GM12864 (cell line): Measurements from ENCODE around the gene ANTXR1.

Experiments
- DNase-seq: peaks from one replicate; pipeline ENCODE4 v3.0.0-alpha.2; 2011; ENCODE audit warnings: low read depth
- H3K4me3 ChIP-seq: 2 replicates; pipeline ENCODE4 v1.5.1; 2011; ENCODE audit warnings: mild to moderate bottlenecking, low read depth, low read length, control low read depth
- CTCF ChIP-seq: IDR thresholded peaks from 2 replicates; pipeline ENCODE4 v1.5.1; 2011; ENCODE audit warnings: low read depth, mild to moderate bottlenecking, moderate library complexity, low read length, control low read depth, inconsistent platforms; ENCODE audit errors: missing control alignments

ANTXR1 gene

GRCh38 chr2:69156624-69157023 lies 143.6 kb downstream of the ANTXR1 start:
- DNase-seq: no peak
- TF ChIP-seq CTCF: no peak
- H3K4me3 ChIP-seq: no peak overlapping the region

GRCh38 chr2:69157441-69157840 lies 144.5 kb downstream of the ANTXR1 start:
- H3K4me3 ChIP-seq: no peak overlapping the region
- no peak for TF ChIP-seq CTCF

GRCh38 chr2:69159986-69160385 lies 147.0 kb downstream of the ANTXR1 start:
- no peak for TF ChIP-seq CTCF

More at GRCh38 chr2:69157441-69157840, 144.5 kb downstream of the ANTXR1 start:
- DNase-seq: no peak

GRCh38 chr2:69162057-69162456 lies 149.1 kb downstream of the ANTXR1 start:
- TF ChIP-seq CTCF: no peak
- H3K4me3 ChIP-seq: no peak overlapping the region
- DNase-seq: no peak

More at GRCh38 chr2:69159986-69160385, 147.0 kb downstream of the ANTXR1 start:
- no peak overlapping the region for H3K4me3 ChIP-seq
- DNase-seq: no peak

GRCh38 chr2:69163109-69163508 lies 150.1 kb downstream of the ANTXR1 start:
- no peak for TF ChIP-seq CTCF
- H3K4me3 ChIP-seq: no peak overlapping the region
- DNase-seq: no peak

DNA sequence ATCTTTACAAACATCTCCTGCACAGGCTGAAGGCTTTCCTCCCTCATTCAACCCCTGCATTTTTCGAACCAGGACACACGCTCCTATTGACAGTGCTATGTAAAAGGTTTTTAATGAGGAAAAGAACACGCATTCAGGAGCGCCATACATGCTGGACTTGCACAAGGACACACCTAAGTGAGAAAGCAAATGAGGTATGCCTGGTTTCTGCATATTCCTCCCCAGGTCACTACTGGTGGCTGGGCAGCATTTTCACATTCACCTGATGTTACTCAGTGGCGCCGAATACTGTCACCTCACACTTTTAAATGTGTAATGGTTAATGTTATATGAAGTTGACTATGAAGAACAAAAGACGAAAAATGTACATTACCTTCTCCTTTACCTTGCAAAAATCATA lies 150.6 kb downstream of the ANTXR1 start:
- TF ChIP-seq CTCF: no peak
- DNase-seq: no peak

DNA sequence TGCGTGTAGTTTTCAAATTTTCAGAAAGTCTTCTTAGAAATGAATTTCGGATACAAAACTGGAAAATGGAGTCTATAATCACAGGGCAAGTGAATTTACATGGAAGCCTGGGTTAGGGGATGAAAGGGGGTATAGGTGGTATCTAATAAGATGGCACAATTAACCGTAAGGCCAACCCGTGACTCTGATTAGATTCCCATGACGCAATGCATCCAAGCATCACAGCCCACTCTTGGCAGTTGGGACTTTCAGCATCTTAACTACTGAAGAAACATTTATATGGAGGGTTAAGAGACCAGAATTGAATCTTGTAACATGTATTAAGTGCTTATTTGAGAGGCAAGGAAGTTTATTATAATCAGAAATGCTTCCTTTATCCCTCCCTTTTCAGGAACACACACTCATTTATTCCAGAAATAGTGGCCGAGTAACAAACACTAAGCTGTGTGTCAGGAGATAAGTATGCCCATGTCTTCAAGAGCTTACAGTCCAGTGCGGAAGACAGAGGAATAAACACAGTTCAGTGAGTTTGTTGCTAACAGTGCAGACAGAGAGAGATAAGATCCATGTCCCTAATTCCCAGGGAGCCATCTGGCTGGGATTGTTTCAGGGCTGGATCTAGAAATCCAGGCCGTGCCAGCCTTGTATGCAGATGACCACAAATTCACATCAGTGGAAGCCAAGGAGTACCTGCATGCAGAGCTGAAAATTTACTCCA lies 151.2 kb downstream of the ANTXR1 start:
- TF ChIP-seq CTCF: no peak
- no peak overlapping the region for H3K4me3 ChIP-seq
- DNase-seq: no peak

More for the DNA sequence above, 150.6 kb downstream of the ANTXR1 start:
- no peak overlapping the region for H3K4me3 ChIP-seq
